Brain microvascular endothelial cell (primary cell): ENCODE data around the gene CHRM2.

Experiments
- DNase-seq: peaks from one replicate; pipeline ENCODE4 v3.0.0-alpha.2; 2020
- H3K27ac ChIP-seq: fragments of 250-450 bp; sonication (Bioruptor Pico); 2 replicates; pipeline ENCODE4 v1.5.1; 2020; ENCODE audit warnings: mild to moderate bottlenecking, moderate library complexity
- H3K27me3 ChIP-seq: fragments of 250-450 bp; sonication (Bioruptor Pico); replicated peaks from 2 replicates; pipeline ENCODE4 v1.5.1; 2020; ENCODE audit warnings: mild to moderate bottlenecking
- H3K36me3 ChIP-seq: fragments of 250-450 bp; sonication (Bioruptor Pico); replicated peaks from 2 replicates; pipeline ENCODE4 v1.5.1; 2020; ENCODE audit warnings: mild to moderate bottlenecking
- H3K4me3 ChIP-seq: 2 replicates; pipeline ENCODE4 v1.5.1; 2011; ENCODE audit warnings: low read depth, mild to moderate bottlenecking, control low read depth, low read length, moderate library complexity
- CTCF ChIP-seq: IDR thresholded peaks from 2 replicates; pipeline ENCODE4 v1.5.1; 2011; ENCODE audit warnings: low read depth, mild to moderate bottlenecking, moderate library complexity, low read length, control low read depth, inconsistent platforms; ENCODE audit errors: missing control alignments
- in situ Hi-C: cut with HindIII; loops from 2 replicates; pipeline ENCODE4 v1.10.0; 2017; ENCODE audit warnings: low sequenced_read_pairs, low pct_ligation_motif_present

Gene CHRM2

GRCh38 chr7:137009404-137009803 is 141.0 kb downstream of the CHRM2 start:
- H3K4me3 ChIP-seq = no peak overlapping the region
- no peak for DNase-seq
- H3K27ac ChIP-seq = no peak overlapping the region
- in situ Hi-C loops = no loop called here
- H3K36me3 ChIP-seq = no peaks in the 10 kb centered on the region
- H3K27me3 ChIP-seq = no peaks in the 10 kb centered on the region
- no peak for TF ChIP-seq CTCF

DNA sequence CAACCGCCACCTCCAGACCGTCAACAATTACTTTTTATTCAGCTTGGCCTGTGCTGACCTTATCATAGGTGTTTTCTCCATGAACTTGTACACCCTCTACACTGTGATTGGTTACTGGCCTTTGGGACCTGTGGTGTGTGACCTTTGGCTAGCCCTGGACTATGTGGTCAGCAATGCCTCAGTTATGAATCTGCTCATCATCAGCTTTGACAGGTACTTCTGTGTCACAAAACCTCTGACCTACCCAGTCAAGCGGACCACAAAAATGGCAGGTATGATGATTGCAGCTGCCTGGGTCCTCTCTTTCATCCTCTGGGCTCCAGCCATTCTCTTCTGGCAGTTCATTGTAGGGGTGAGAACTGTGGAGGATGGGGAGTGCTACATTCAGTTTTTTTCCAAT is 146.6 kb downstream of the CHRM2 start:
- DNase-seq = no peak
- Histone ChIP-seq H3K36me3 (no peaks in the 10 kb centered on the region), H3K4me3 (no peak overlapping the region), H3K27me3 (no peaks in the 10 kb centered on the region), H3K27ac (no peak overlapping the region)
- in situ Hi-C loops = no loop called here
- no peak for TF ChIP-seq CTCF

DNA sequence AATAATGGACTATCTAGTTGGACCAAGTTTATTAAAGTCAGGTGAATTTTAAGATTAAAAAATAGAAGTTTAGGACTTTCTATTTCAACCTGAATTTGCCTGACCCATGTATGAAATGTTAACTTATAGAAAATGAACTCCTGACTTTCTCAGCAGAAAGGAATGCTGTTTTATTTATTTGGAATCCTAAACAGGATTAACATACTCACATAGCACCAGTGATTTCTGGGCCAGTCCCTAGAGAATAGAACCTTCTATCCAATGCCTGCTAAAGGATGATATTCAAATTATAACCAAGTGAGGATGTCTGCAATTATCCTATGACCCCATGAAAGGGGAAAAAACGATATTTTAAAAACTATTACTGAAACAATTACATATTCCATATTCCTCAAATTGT is 148.8 kb downstream of the CHRM2 start:
- no peak overlapping the region for H3K27ac ChIP-seq
- no peaks in the 10 kb centered on the region for H3K27me3 ChIP-seq
- no peak overlapping the region for H3K4me3 ChIP-seq
- TF ChIP-seq CTCF = no peak
- in situ Hi-C loops = no loop called here
- DNase-seq = no peak
- no peaks in the 10 kb centered on the region for H3K36me3 ChIP-seq

GRCh38 chr7:137018468-137018867 is 150.0 kb downstream of the CHRM2 start:
- in situ Hi-C loops = no loop called here
- no peaks in the 10 kb centered on the region for H3K36me3 ChIP-seq
- no peaks in the 10 kb centered on the region for H3K27me3 ChIP-seq
- H3K4me3 ChIP-seq = no peak overlapping the region
- H3K27ac ChIP-seq = no peak overlapping the region
- no peak for DNase-seq
- TF ChIP-seq CTCF = no peak

DNA sequence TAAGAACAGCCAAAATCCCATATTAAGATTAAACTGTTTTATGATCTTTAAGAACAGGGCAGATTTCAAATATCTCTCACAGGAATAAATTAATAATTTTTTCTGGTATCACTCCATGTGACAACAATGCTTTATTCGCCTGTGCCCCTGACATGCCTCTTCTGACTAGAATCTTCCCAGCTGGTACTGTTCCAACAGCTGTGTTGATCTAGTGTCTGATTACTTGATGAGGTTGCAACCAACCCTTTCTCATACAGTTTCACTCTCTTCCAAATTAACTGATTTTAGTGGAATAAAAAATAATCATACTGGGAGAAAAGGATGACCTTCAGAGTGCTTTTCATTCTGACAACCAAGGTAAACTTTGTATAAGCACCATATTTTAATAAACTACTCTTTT is 151.9 kb downstream of the CHRM2 start:
- Histone ChIP-seq H3K27me3 (no peaks in the 10 kb centered on the region), H3K27ac (no peak overlapping the region), H3K4me3 (no peak overlapping the region), H3K36me3 (no peaks in the 10 kb centered on the region)
- no peak for TF ChIP-seq CTCF
- peak; percentile 31 for DNase-seq
- in situ Hi-C loops = no loop called here

DNA sequence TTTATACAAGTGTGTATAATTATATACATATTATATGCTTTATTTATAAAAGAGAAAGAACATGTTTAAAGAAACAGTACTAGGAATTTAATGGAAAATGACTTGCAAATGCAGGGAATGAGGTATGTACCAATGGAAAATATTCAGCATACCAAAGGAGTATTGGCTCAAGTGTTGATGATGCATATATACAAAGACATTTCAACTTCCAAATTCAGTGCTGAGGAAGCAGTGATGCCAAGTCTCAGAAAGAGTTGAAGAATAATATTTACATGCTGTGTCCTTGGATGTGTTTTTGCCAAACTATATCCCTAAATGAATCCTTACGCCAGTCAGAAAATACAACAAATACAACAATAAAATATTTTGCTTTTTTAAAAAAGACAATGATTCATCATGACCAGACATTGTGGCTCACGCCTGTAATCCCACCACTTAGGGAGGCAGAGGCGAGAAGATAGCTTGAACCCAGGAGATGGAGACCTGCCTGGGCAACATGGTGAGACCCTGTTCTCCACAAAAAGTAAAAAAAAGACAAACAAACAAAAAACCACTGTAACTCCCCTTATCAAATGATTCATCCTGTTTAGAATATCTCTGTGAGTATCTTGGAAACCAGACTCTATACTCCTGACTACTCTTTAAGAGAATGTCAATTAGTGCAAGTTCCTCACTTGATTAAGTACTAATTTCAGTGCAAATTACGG is 157.2 kb downstream of the CHRM2 start:
- peak overlapping the region; percentile 30 for H3K27ac ChIP-seq
- no peak for TF ChIP-seq CTCF
- H3K36me3 ChIP-seq = no peaks in the 10 kb centered on the region
- no peak for DNase-seq
- H3K27me3 ChIP-seq = no peaks in the 10 kb centered on the region
- H3K4me3 ChIP-seq = no peak overlapping the region
- in situ Hi-C loops = no loop called here
